GM06990 (cell line): ENCODE measurements around the gene CLEC9A.
"Not testable (repeated sequence)": the region's sequence is repeated elsewhere in the genome, so short reads cannot be mapped to it uniquely, and the experiment has no call there.

Experiments used
- DNase-seq: peaks from one replicate; pipeline ENCODE4 v3.0.0-alpha.2; 2011; ENCODE audit not compliant: insufficient read length; ENCODE audit errors: extremely low read depth
- H3K27me3 ChIP-seq: replicated peaks from 2 replicates; pipeline ENCODE4 v1.6.0; 2011; ENCODE audit warnings: low read length; ENCODE audit not compliant: control insufficient read depth, insufficient read depth
- H3K36me3 ChIP-seq: 2 replicates; pipeline ENCODE4 v1.5.1; 2011; ENCODE audit warnings: low read length; ENCODE audit not compliant: control insufficient read depth, insufficient read depth
- H3K4me3 ChIP-seq: replicated peaks from 2 replicates; pipeline ENCODE4 v1.5.1; 2011; ENCODE audit warnings: low read depth, mild to moderate bottlenecking, control low read depth, low read length
- CTCF ChIP-seq: IDR thresholded peaks from 2 replicates; pipeline ENCODE4 v1.5.1; 2011; ENCODE audit warnings: low read length, control low read depth, mild to moderate bottlenecking, inconsistent platforms; ENCODE audit not compliant: insufficient read depth, poor library complexity, severe bottlenecking

Gene CLEC9A

DNA sequence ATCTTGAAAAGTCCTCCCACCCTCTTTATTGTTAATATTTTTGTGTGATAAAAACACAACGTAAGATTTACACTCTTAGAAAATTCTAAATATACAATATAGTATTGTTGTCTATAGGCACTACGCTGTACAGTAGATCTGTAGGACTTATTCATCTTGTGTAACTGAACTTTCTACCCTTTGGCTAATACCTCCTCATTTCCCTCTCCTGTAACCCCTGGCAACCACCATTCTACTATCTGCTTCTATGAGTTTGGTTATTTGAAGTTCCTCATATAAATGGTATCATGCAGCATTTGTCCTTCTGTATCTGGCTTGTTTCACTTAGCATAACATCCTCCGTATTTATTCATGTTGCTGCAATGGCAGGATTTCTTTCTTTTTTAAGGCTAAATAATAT lies 5.2 kb upstream of the CLEC9A start:
- Histone ChIP-seq H3K4me3 (no peak overlapping the region), H3K36me3 (no peaks in the 10 kb centered on the region), H3K27me3 (no peaks in the 10 kb centered on the region; the same call in 1 of the 2 replicates)
- TF ChIP-seq CTCF = no peak
- DNase-seq = no peak

DNA sequence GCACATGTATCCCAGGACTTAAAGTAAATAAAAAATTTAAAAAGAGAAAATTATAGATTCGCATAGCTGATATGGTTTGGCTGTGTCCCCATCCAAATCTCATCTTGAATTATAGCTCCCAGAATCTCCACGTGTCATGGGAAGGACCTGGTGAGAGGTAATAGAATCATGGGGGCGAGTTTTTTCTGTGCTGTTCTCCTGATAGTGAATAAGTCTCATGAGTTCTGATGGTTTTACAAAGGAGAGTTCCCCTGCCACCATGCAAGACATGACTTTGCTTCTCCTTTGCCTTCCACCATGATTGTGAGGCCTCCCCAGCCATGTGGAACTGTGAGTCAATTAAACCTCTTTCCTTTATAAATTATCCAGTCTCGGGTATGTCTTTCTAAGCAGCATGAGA lies 3.8 kb upstream of the CLEC9A start:
- H3K27me3 ChIP-seq, H3K4me3 ChIP-seq, DNase-seq, H3K36me3 ChIP-seq: not testable (repeated sequence)

GRCh38 chr12:10027311-10027710 lies 3.2 kb upstream of the CLEC9A start:
- TF ChIP-seq CTCF = no peak
- no peak for DNase-seq
- Histone ChIP-seq H3K36me3 (no peaks in the 10 kb centered on the region), H3K4me3 (no peak overlapping the region), H3K27me3 (no peaks in the 10 kb centered on the region; the same call in 1 of the 2 replicates)

DNA sequence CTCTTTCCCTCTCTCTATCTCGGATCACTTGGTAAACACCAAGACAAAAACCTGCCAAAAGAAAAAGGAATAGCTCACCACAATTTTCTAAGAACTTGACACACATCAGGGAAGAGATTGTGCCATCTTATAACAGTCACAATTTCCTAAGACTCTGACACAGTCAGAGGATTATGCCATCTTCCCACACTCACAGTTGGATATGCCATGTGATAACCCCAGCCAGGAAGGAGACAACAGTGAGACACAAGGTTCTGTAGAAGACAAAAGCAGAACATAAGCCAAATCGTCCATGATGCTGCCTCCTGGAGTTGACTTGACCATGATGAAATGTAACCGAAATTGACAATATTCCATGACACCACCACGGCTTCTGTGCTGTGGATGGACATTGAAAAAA lies 2.8 kb upstream of the CLEC9A start:
- H3K27me3 ChIP-seq = no peaks in the 10 kb centered on the region; the same call in 1 of the 2 replicates
- H3K4me3 ChIP-seq = no peak overlapping the region
- DNase-seq = no peak
- H3K36me3 ChIP-seq = no peaks in the 10 kb centered on the region
- TF ChIP-seq CTCF = no peak

GRCh38 chr12:10031321-10031720 lies 839 bp downstream of the CLEC9A start:
- Histone ChIP-seq H3K27me3 (peaks cover 2% of the 10 kb centered on the region; the same call in 1 of the 2 replicates), H3K36me3 (no peaks in the 10 kb centered on the region), H3K4me3 (no peak overlapping the region)
- no peak for TF ChIP-seq CTCF
- no peak for DNase-seq

- Histone ChIP-seq H3K36me3 (no peaks in the 10 kb centered on the region), H3K27me3 (peaks cover 2% of the 10 kb centered on the region; the same call in 1 of the 2 replicates), H3K4me3 (no peak overlapping the region)
- DNase-seq = no peak
- TF ChIP-seq CTCF = no peak
These were observed 1.3 kb downstream of the CLEC9A start for GRCh38 chr12:10031771-10032175.
